Lower lobe of right lung (tissue), 2 donors: ENCODE data around the gene SMIM17. TPM values are rescaled to one million over a fixed set of nuclear protein-coding genes. Genes with fewer than 3 reads are reported as not detected.

Experiments used
- ATAC-seq, 2 donors: fragments of 200-7000 bp; cut with Tn5 transposase; one replicate each; pipeline ENCODE4 v1.9.1; 2020 to 2022; ENCODE audit warnings: mild to moderate bottlenecking in 2 of 2, moderate library complexity in 2 of 2
- DNase-seq: peaks from one replicate; pipeline ENCODE4 v3.0.0-alpha.2; 2020
- H3K27ac ChIP-seq: fragments of 200-600 bp; one replicate; pipeline ENCODE4 v1.8.0; 2022
- H3K27me3 ChIP-seq: fragments of 200-600 bp; one replicate; pipeline ENCODE4 v1.8.0; 2022; ENCODE audit warnings: low read depth
- H3K36me3 ChIP-seq: fragments of 200-600 bp; one replicate; pipeline ENCODE4 v1.8.0; 2022; ENCODE audit warnings: mild to moderate bottlenecking
- H3K4me1 ChIP-seq: fragments of 200-600 bp; one replicate; pipeline ENCODE4 v1.8.0; 2022
- H3K4me3 ChIP-seq: fragments of 200-600 bp; one replicate; pipeline ENCODE4 v1.8.0; 2022; ENCODE audit warnings: mild to moderate bottlenecking
- H3K9me3 ChIP-seq: fragments of 200-600 bp; one replicate; pipeline ENCODE4 v1.8.0; 2022
- intact Hi-C: fragments of 100-400 bp; cut with DNase I; formaldehyde crosslinking; loops from one replicate; pipeline ENCODE4 v1.11.0; 2022
- total RNA-seq: library from RNA; stranded (reverse); fragmentation: NEBNext Ultra II Directional; extraction: Animal tissue kit (Norgen Biotek cat#: 25700); gene quantifications from one replicate; pipeline ENCODE4 v1.2.1, GENCODE V29; 2021
- TF ChIP-seq, protein P1 (sequence below): fragments of 200-600 bp; IDR thresholded peaks from one replicate; pipeline ENCODE4 v1.8.0; 2022; ENCODE audit warnings: antibody characterized with exemption, mild to moderate bottlenecking
- donor health status: DM: no; HTN: yes; CAD: no; lungs with severe emphysema.

SMIM17 gene
- total RNA-seq, 1 donor from 2014 or later = not detected

DNA sequence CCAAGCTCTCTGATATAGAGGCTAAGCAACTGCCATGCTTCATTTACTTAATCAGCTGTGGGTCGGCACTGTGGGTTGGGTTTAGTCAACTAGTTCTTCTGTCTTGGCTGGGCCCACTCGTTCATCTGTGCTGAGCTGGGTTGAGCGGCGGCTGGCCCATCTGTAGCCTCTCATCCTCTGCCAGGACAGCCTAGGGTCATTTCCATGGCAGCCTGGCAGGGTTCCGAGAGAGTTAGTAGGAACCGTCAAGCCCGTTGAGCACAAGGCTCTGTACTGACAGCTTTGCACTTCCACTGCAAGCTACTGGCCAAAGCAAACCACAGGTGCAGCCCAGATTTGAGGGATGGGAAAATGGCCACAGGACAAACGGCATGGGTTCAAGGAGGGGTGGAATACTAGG is 35.2 kb downstream of the SMIM17 start:
- DNase-seq (no peak), ATAC-seq (no peak)
- intact Hi-C loops = no loop called here
- Histone ChIP-seq H3K9me3 (no peaks in the 10 kb centered on the region), H3K36me3 (no peaks in the 10 kb centered on the region), H3K27ac (no peak overlapping the region), H3K27me3 (no peaks in the 10 kb centered on the region), H3K4me1 (no peaks in the 10 kb centered on the region), H3K4me3 (no peak overlapping the region)
- TF ChIP-seq, protein P1, sequence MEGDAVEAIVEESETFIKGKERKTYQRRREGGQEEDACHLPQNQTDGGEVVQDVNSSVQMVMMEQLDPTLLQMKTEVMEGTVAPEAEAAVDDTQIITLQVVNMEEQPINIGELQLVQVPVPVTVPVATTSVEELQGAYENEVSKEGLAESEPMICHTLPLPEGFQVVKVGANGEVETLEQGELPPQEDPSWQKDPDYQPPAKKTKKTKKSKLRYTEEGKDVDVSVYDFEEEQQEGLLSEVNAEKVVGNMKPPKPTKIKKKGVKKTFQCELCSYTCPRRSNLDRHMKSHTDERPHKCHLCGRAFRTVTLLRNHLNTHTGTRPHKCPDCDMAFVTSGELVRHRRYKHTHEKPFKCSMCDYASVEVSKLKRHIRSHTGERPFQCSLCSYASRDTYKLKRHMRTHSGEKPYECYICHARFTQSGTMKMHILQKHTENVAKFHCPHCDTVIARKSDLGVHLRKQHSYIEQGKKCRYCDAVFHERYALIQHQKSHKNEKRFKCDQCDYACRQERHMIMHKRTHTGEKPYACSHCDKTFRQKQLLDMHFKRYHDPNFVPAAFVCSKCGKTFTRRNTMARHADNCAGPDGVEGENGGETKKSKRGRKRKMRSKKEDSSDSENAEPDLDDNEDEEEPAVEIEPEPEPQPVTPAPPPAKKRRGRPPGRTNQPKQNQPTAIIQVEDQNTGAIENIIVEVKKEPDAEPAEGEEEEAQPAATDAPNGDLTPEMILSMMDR = no peak

DNA sequence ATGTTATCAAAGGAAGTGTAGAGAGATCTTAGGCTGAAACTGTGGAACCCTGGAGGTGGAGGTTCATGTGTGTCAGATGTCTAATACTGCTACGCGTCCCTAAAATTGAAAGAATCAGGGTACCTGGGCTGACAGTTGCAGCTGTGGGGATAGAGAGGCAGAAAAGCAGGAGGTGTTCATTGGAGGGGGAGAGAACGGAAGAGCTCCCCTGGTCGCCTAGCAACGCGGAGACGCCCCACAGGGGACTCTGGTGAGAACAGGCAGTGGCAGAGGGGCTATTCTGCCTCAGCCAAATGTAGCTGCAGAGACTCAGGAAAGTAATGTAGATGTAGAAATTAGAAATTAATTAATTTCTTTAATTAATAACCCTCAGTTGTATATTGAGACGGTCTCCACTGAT is 38.7 kb downstream of the SMIM17 start:
- Histone ChIP-seq H3K9me3 (no peaks in the 10 kb centered on the region), H3K4me3 (no peak overlapping the region), H3K27me3 (no peaks in the 10 kb centered on the region), H3K27ac (no peak overlapping the region), H3K36me3 (no peaks in the 10 kb centered on the region), H3K4me1 (no peaks in the 10 kb centered on the region)
- intact Hi-C loops = no loop called here
- TF ChIP-seq, protein P1 = no peak
- no peak for ATAC-seq
- DNase-seq = no peak

DNA sequence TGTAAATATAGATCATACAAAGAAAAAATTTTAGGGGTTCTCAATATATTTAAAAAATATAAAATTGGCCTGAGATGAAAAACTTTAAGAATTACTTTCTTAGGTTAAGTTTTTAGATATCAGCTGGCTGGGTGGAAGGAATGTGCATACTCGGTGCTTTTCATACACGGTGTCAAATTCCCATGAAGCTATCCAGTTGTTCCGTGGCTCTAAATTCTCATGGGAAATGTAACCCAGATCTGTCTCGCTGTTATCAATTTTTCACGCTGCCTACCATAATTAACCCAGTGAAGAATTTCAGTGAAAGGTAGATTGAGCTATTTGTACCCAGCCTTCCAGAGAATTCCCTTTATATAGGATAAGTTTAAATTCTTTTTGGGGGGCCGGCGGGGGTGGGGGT is 40.2 kb downstream of the SMIM17 start:
- Histone ChIP-seq H3K27ac (no peak overlapping the region), H3K36me3 (no peaks in the 10 kb centered on the region), H3K4me1 (no peaks in the 10 kb centered on the region), H3K9me3 (no peaks in the 10 kb centered on the region), H3K27me3 (no peaks in the 10 kb centered on the region), H3K4me3 (no peak overlapping the region)
- intact Hi-C loops = no loop called here
- DNase-seq = no peak
- ATAC-seq = no peak
- TF ChIP-seq, protein P1 = no peak

DNA sequence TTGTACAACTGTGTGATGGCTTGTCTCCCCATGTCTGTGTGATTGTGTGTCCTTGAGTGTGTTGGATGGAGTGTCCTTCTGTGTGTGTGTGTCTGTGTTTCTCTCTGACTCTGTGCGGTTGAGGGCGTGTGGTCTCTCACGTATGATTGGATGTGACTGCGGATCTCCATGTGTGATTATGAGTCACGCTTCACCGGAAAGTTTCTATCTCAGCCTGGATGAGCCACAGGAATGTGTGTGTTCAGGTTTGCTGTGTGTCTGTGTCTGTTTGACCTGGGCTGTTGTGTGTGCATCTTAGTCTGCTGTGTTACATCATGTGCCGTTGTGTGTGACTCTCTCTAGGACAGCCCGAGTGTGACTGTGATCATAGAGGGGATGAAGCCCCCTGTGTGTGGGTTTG is 44.1 kb downstream of the SMIM17 start:
- H3K36me3 ChIP-seq = no peaks in the 10 kb centered on the region
- no peak overlapping the region for H3K4me3 ChIP-seq
- no peak overlapping the region for H3K27ac ChIP-seq
- intact Hi-C loops = no loop called here
- DNase-seq (no peak), ATAC-seq (no peak)
- H3K4me1 ChIP-seq = no peaks in the 10 kb centered on the region
- TF ChIP-seq, protein P1 = no peak
- no peaks in the 10 kb centered on the region for H3K9me3 ChIP-seq
- no peaks in the 10 kb centered on the region for H3K27me3 ChIP-seq

DNA sequence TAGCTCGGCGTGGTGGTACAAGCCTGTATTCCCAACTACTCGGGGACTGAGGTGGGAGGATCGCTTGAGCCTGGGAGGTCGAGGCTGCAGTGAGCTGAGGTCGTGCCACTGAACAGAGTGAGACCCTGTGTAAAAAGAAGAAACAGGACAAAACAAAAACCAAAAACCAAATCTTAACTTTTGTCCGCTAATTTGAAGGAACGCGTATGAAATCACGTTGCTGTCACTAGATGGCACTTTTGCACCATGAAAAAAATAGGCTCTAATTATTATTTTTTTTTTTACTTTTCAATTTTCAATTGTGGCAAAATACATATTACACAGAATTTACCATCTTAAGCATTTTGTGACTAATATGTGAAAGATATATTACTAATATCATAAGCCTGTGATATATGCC is 46.2 kb downstream of the SMIM17 start:
- Histone ChIP-seq H3K4me3 (no peak overlapping the region), H3K4me1 (no peaks in the 10 kb centered on the region), H3K27me3 (no peaks in the 10 kb centered on the region), H3K9me3 (no peaks in the 10 kb centered on the region), H3K36me3 (no peaks in the 10 kb centered on the region), H3K27ac (no peak overlapping the region)
- TF ChIP-seq, protein P1 = no peak
- DNase-seq = no peak
- ATAC-seq = no peak
- intact Hi-C loops = no loop called here

DNA sequence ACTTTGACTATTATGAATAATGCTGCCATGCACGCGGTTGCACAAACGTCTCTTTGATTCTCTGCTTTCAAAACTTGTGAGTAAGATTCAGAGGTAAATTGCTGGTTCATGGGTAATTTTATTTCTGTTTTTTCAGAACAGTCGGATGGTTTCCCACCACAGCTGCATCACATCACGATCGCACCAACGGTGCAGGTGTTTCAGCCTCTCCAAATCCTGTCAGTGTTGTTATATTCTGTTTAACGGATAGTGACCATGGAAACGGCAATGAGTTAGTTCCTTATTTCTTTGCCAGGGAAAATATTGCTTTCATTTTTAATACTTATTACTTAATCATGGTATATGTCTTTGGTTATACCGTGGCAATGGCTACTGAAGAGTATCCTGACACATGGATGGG is 47.7 kb downstream of the SMIM17 start:
- H3K9me3 ChIP-seq = no peaks in the 10 kb centered on the region
- intact Hi-C loops = no loop called here
- no peak overlapping the region for H3K27ac ChIP-seq
- TF ChIP-seq, protein P1 = no peak
- H3K4me1 ChIP-seq = no peaks in the 10 kb centered on the region
- DNase-seq (no peak), ATAC-seq (no peak)
- no peaks in the 10 kb centered on the region for H3K27me3 ChIP-seq
- no peaks in the 10 kb centered on the region for H3K36me3 ChIP-seq
- H3K4me3 ChIP-seq = no peak overlapping the region
